HepG2 (cell line): ENCODE results near the gene METTL6. TPM values are rescaled to one million over a fixed set of nuclear protein-coding genes. Genes with fewer than 3 reads are reported as not detected.

Experiments used
- AKAP8 ChIP-seq: sonication (generic); formaldehyde crosslinking; IDR thresholded peaks from 2 replicates; pipeline ENCODE4 v1.5.1; 2020; ENCODE audit warnings: mild to moderate bottlenecking, missing genetic modification reagents
- ATF7-NPFF ChIP-seq: sonication (generic); formaldehyde crosslinking; IDR thresholded peaks from 2 replicates; pipeline ENCODE4 v1.8.1; 2023; ENCODE audit warnings: mild to moderate bottlenecking, low read depth, missing genetic modification reagents, moderate library complexity
- BCL6 ChIP-seq: IDR thresholded peaks from 2 replicates; pipeline ENCODE4 v1.6.1; 2016; ENCODE audit warnings: missing genetic modification reagents, missing compliant biosample characterization
- DMAP1 ChIP-seq: IDR thresholded peaks from 2 replicates; pipeline ENCODE4 v1.6.1; 2016
- FOSL1 ChIP-seq: sonication (generic); formaldehyde crosslinking; IDR thresholded peaks from 2 replicates; pipeline ENCODE4 v1.9.0; 2021; ENCODE audit warnings: missing genetic modification reagents, borderline replicate concordance
- GFI1 ChIP-seq: sonication (generic); formaldehyde crosslinking; IDR thresholded peaks from 2 replicates; pipeline ENCODE4 v1.5.0; 2020; ENCODE audit warnings: missing genetic modification reagents, mild to moderate bottlenecking, borderline replicate concordance
- HNRNPK ChIP-seq: fragments of 200-400 bp; formaldehyde crosslinking; IDR thresholded peaks from 2 replicates; pipeline ENCODE4 v1.6.1; 2018; ENCODE audit warnings: low read length, low read depth, moderate library complexity, mild to moderate bottlenecking; ENCODE audit not compliant: poor library complexity, severe bottlenecking
- KLF9 ChIP-seq: IDR thresholded peaks from 2 replicates; pipeline ENCODE4 v1.6.1; 2016; ENCODE audit warnings: low read depth
- MBNL3 ChIP-seq: fragments of 250-450 bp; sonication (Bioruptor Pico); conservative IDR thresholded peaks from 2 replicates; pipeline ENCODE4 v1.8.0; 2022; ENCODE audit warnings: mild to moderate bottlenecking, inconsistent platforms
- NFE2L1 ChIP-seq: sonication (generic); formaldehyde crosslinking; IDR thresholded peaks from 2 replicates; pipeline ENCODE4 v1.4.0; 2020; ENCODE audit warnings: missing genetic modification reagents, mild to moderate bottlenecking, borderline replicate concordance
- ONECUT2 ChIP-seq: sonication (generic); formaldehyde crosslinking; IDR thresholded peaks from 2 replicates; pipeline ENCODE4 v1.4.0; 2020; ENCODE audit warnings: missing genetic modification reagents
- REL ChIP-seq: sonication (generic); formaldehyde crosslinking; conservative IDR thresholded peaks from 2 replicates; pipeline ENCODE4 v1.8.0; 2022; ENCODE audit warnings: mild to moderate bottlenecking, missing genetic modification reagents, moderate library complexity
- SALL2 ChIP-seq: sonication (generic); formaldehyde crosslinking; IDR thresholded peaks from 2 replicates; pipeline ENCODE4 v1.8.1; 2023; ENCODE audit warnings: mild to moderate bottlenecking, missing genetic modification reagents, inconsistent platforms
- SATB2 ChIP-seq: sonication (generic); formaldehyde crosslinking; IDR thresholded peaks from 2 replicates; pipeline ENCODE4 v1.5.0; 2020; ENCODE audit warnings: missing genetic modification reagents
- THYN1 ChIP-seq: sonication (generic); formaldehyde crosslinking; IDR thresholded peaks from 2 replicates; pipeline ENCODE4 v1.8.1; 2023; ENCODE audit warnings: low read depth, mild to moderate bottlenecking, moderate library complexity, missing genetic modification reagents, borderline replicate concordance
- ZFP36L2 ChIP-seq: sonication (generic); formaldehyde crosslinking; IDR thresholded peaks from 2 replicates; pipeline ENCODE4 v1.4.0; 2020; ENCODE audit warnings: missing genetic modification reagents
- ZNF207 ChIP-seq: fragments of 450-650 bp; IDR thresholded peaks from 2 replicates; pipeline ENCODE4 v1.6.1; 2016; ENCODE audit warnings: antibody characterized with exemption, borderline replicate concordance
- ZNF282 ChIP-seq: fragments of 450-650 bp; IDR thresholded peaks from 2 replicates; pipeline ENCODE4 v1.6.1; 2018; ENCODE audit not compliant: partially characterized antibody
- ZNF549 ChIP-seq: sonication (generic); formaldehyde crosslinking; IDR thresholded peaks from 2 replicates; pipeline ENCODE4 v1.5.0; 2020; ENCODE audit warnings: missing genetic modification reagents
- ZNF891 ChIP-seq: sonication (generic); formaldehyde crosslinking; IDR thresholded peaks from 2 replicates; pipeline ENCODE4 v1.5.0; 2020; ENCODE audit warnings: mild to moderate bottlenecking, missing genetic modification reagents
- ZSCAN12 ChIP-seq: sonication (generic); formaldehyde crosslinking; IDR thresholded peaks from 2 replicates; pipeline ENCODE4 v1.9.0; 2021; ENCODE audit warnings: mild to moderate bottlenecking, missing genetic modification reagents
- ZSCAN9 ChIP-seq: IDR thresholded peaks from 2 replicates; pipeline ENCODE4 v1.6.1; 2016; ENCODE audit warnings: borderline replicate concordance
- polyA plus RNA-seq, 8 experiments: library from polyadenylated mRNA; depleted of rRNA in 3 of 8; stranded (reverse) in 7 of 8; unstranded in 1 of 8; fragments of >200 nt; fragmentation: Illumina TruSeq in 4 of 8; extraction: Trizol in 4 of 8; gene quantifications; 2 replicates each; pipeline versions ENCODE4 v1.2.1 to v1.2.3, GENCODE V29; 2011 to 2016; ENCODE audit warnings: low read depth in 4 of 8, missing spikeins in 1 of 8, mixed read lengths in 1 of 8; ENCODE audit not compliant: insufficient read depth in 1 of 8
- total RNA-seq, 5 experiments: library from RNA; depleted of rRNA; stranded (reverse); fragments of >200 nt; fragmentation: Illumina TruSeq; extraction: Trizol; gene quantifications; 2 replicates each; pipeline ENCODE4 v1.2.3, GENCODE V29; 2016; ENCODE audit warnings: low read depth in 1 of 5
- TF ChIP-seq, protein P1 (sequence below): sonication (generic); formaldehyde crosslinking; IDR thresholded peaks from 2 replicates; pipeline ENCODE4 v1.8.1; 2023; ENCODE audit warnings: mild to moderate bottlenecking, missing genetic modification reagents
- TF ChIP-seq, protein P2 (sequence below), 2 experiments: IDR thresholded peaks; 2 replicates each; pipeline ENCODE4 v1.6.1; 2011 to 2012; ENCODE audit warnings: low read length in 2 of 2, borderline replicate concordance in 1 of 2, low read depth in 1 of 2, mild to moderate bottlenecking in 1 of 2, moderate library complexity in 1 of 2
- TF ChIP-seq, protein P3 (sequence below): sonication (generic); formaldehyde crosslinking; IDR thresholded peaks from 2 replicates; pipeline ENCODE4 v1.8.0; 2022; ENCODE audit warnings: missing genetic modification reagents, mild to moderate bottlenecking, moderate library complexity, borderline replicate concordance

METTL6 gene
- total and polyA plus RNA-seq, 2 of the 13 experiments (the other 11 are each of a cell fraction or from before 2014, with no cell fraction given): 17.2 to 29.4 TPM

DNA sequence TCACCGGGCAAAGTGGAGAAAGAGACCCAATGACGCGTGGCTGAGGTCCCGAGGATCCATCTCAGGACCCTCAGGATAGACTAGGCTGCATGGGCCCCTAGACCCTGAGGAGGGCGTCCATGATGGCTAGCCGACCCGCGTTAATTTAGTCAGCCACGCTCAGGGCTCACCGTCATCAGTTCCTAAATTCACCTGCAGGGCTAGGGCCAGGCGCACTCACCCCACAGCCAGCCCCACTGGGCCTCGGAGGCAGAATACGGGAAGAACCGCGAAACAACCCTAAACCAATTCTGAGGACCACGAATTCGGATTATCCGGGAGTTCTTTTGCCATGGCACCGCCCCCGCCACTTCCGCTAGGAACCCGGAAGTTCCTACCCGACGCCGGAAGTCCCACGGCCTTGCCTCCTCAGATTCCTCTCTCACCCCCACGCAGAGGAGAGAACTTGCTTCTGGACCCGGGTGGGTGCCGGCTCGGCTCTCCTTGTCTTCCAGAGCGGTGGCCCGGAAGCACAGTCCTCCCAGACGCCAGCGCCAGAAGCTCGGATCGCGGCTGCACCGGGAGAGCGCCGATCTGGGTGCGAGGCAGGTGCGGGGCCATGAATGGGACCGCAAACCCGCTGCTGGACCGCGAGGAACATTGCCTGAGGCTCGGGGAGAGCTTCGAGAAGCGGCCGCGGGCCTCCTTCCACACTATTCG lies at the start of gene METTL6, which contains the start of gene EAF1 (continued):
- TF ChIP-seq HNRNPK (no peak), SATB2 (CRISPR knock-in tag) (no peak), ZSCAN12 (CRISPR knock-in tag) (peak; percentile 30; the same call in 1 of the 2 replicates), AKAP8 (CRISPR knock-in tag) (no peak), ZNF282 (no peak), REL (CRISPR knock-in tag) (no peak), GFI1 (CRISPR knock-in tag) (0 out of 2 replicates have a peak, but pooled peaks have one; percentile 43), MBNL3 (CRISPR knock-in tag) (no peak), ZSCAN9 (CRISPR knock-in tag) (no peak), ZNF207 (no peak), ATF7-NPFF (CRISPR knock-in tag) (no peak), ZNF549 (CRISPR knock-in tag) (no peak), ONECUT2 (CRISPR knock-in tag) (no peak), ZFP36L2 (CRISPR knock-in tag) (no peak), FOSL1 (CRISPR knock-in tag) (no peak), KLF9 (CRISPR knock-in tag) (0 out of 2 replicates have a peak, but pooled peaks have one; percentile 69), NFE2L1 (CRISPR knock-in tag) (no peak), BCL6 (CRISPR knock-in tag) (peak; percentile 19; the same call in 1 of the 2 replicates), DMAP1 (peak; percentile 59; the same call in 1 of the 2 replicates), SALL2 (CRISPR knock-in tag) (no peak), THYN1 (0 out of 2 replicates have a peak, but pooled peaks have one; percentile 62), ZNF891 (CRISPR knock-in tag) (peak; percentile 76; the same call in 1 of the 2 replicates)
- TF ChIP-seq, protein P1, sequence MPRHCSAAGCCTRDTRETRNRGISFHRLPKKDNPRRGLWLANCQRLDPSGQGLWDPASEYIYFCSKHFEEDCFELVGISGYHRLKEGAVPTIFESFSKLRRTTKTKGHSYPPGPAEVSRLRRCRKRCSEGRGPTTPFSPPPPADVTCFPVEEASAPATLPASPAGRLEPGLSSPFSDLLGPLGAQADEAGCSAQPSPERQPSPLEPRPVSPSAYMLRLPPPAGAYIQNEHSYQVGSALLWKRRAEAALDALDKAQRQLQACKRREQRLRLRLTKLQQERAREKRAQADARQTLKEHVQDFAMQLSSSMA (CRISPR knock-in tag): no peak
- TF ChIP-seq, protein P2, sequence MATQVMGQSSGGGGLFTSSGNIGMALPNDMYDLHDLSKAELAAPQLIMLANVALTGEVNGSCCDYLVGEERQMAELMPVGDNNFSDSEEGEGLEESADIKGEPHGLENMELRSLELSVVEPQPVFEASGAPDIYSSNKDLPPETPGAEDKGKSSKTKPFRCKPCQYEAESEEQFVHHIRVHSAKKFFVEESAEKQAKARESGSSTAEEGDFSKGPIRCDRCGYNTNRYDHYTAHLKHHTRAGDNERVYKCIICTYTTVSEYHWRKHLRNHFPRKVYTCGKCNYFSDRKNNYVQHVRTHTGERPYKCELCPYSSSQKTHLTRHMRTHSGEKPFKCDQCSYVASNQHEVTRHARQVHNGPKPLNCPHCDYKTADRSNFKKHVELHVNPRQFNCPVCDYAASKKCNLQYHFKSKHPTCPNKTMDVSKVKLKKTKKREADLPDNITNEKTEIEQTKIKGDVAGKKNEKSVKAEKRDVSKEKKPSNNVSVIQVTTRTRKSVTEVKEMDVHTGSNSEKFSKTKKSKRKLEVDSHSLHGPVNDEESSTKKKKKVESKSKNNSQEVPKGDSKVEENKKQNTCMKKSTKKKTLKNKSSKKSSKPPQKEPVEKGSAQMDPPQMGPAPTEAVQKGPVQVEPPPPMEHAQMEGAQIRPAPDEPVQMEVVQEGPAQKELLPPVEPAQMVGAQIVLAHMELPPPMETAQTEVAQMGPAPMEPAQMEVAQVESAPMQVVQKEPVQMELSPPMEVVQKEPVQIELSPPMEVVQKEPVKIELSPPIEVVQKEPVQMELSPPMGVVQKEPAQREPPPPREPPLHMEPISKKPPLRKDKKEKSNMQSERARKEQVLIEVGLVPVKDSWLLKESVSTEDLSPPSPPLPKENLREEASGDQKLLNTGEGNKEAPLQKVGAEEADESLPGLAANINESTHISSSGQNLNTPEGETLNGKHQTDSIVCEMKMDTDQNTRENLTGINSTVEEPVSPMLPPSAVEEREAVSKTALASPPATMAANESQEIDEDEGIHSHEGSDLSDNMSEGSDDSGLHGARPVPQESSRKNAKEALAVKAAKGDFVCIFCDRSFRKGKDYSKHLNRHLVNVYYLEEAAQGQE (IDR thresholded peaks at IDR 0.05; ENCODE audit: borderline replicate concordance in 1 of 2, low read depth in 1 of 2, low read length in 2 of 2): 0 out of 4 replicates have a peak, but pooled peaks of 1 of the 2 experiments have one; percentile 10
- TF ChIP-seq, protein P3, sequence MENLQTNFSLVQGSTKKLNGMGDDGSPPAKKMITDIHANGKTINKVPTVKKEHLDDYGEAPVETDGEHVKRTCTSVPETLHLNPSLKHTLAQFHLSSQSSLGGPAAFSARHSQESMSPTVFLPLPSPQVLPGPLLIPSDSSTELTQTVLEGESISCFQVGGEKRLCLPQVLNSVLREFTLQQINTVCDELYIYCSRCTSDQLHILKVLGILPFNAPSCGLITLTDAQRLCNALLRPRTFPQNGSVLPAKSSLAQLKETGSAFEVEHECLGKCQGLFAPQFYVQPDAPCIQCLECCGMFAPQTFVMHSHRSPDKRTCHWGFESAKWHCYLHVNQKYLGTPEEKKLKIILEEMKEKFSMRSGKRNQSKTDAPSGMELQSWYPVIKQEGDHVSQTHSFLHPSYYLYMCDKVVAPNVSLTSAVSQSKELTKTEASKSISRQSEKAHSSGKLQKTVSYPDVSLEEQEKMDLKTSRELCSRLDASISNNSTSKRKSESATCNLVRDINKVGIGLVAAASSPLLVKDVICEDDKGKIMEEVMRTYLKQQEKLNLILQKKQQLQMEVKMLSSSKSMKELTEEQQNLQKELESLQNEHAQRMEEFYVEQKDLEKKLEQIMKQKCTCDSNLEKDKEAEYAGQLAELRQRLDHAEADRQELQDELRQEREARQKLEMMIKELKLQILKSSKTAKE (CRISPR knock-in tag): no peak
